Measurements from ENCODE around the gene EID2.

Gene EID2

DNA sequence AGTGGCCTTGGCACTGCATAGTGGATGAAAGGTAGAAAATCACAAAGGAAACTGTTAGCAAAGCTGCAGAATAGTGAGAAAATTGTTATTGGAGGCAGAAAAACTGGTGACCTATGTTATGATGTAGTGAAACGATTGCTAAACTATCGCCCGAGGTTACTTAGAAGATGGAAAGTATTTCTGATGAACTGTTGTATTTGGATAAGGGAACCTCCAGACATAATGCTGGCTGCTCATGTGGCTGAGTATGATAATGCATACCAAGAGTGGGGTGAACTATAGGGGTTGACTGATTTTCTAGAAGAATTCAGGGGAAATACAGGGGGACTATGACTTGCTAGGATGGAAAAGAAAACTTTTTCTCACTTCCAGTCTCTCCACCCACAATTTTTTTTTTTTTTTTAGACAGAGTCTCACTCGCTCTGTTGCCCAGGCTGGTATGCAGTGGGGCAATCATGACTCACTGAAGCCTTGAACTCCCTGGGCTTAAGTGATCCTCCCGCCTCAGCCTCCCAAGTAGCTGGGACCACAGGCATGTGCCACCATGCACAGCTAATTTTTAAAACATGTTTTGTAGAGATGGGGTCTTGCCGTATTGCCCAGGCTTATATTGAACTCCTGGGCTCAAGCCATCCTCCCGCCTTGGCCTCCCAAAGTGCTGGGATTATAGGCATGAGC lies 4.4 kb upstream of the EID2 start:
- TF ChIP-seq TCF12 (IDR thresholded peaks at IDR 0.05; ENCODE audit: low read depth) (no peak), TEAD4 (IDR thresholded peaks at IDR 0.05) (no peak), RAD21 (IDR thresholded peaks at IDR 0.05; ENCODE audit: low read depth) (no peak), FOXM1 (IDR thresholded peaks at IDR 0.05; ENCODE audit: borderline replicate concordance, low read depth) (no peak)
- TF ChIP-seq, protein P1, sequence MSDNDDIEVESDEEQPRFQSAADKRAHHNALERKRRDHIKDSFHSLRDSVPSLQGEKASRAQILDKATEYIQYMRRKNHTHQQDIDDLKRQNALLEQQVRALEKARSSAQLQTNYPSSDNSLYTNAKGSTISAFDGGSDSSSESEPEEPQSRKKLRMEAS (IDR thresholded peaks at IDR 0.05), result no peak
- TF ChIP-seq, protein P2, sequence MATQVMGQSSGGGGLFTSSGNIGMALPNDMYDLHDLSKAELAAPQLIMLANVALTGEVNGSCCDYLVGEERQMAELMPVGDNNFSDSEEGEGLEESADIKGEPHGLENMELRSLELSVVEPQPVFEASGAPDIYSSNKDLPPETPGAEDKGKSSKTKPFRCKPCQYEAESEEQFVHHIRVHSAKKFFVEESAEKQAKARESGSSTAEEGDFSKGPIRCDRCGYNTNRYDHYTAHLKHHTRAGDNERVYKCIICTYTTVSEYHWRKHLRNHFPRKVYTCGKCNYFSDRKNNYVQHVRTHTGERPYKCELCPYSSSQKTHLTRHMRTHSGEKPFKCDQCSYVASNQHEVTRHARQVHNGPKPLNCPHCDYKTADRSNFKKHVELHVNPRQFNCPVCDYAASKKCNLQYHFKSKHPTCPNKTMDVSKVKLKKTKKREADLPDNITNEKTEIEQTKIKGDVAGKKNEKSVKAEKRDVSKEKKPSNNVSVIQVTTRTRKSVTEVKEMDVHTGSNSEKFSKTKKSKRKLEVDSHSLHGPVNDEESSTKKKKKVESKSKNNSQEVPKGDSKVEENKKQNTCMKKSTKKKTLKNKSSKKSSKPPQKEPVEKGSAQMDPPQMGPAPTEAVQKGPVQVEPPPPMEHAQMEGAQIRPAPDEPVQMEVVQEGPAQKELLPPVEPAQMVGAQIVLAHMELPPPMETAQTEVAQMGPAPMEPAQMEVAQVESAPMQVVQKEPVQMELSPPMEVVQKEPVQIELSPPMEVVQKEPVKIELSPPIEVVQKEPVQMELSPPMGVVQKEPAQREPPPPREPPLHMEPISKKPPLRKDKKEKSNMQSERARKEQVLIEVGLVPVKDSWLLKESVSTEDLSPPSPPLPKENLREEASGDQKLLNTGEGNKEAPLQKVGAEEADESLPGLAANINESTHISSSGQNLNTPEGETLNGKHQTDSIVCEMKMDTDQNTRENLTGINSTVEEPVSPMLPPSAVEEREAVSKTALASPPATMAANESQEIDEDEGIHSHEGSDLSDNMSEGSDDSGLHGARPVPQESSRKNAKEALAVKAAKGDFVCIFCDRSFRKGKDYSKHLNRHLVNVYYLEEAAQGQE (IDR thresholded peaks at IDR 0.05; ENCODE audit: low read depth), result no peak

DNA sequence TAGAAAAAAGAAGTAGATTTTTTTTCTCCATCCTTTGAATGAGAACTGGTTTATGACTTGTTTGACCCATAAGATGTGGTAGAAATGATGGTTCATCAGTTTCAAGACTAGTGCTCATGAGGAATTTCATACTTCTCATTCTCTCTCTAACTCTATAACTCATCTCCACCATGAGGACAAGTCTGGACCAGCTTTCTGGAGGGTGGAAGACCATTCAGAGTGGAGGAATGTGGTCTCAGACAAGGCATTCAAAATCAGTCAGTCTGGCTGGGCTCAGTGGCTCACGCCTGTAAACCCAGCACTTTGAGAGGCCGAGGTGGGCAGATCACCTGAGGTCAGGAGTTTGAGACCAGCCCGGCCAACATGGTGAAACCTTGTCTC lies 3.5 kb upstream of the EID2 start:
- TF ChIP-seq CEBPB (IDR thresholded peaks at IDR 0.05), result no peak
- TF ChIP-seq, protein P1 (IDR thresholded peaks at IDR 0.05), result no peak
- TF ChIP-seq NFIC (IDR thresholded peaks at IDR 0.05), result no peak
- no peak for TF ChIP-seq EGR1 (IDR thresholded peaks at IDR 0.05)
- no peak for TF ChIP-seq TEAD4 (IDR thresholded peaks at IDR 0.05)
- TF ChIP-seq EP300 (IDR thresholded peaks at IDR 0.05; ENCODE audit: borderline replicate concordance), result no peak
- TF ChIP-seq YY1 (IDR thresholded peaks at IDR 0.05; ENCODE audit: low read depth), result no peak
- TF ChIP-seq CREB1 (IDR thresholded peaks at IDR 0.05; ENCODE audit: low read depth), result no peak
- TF ChIP-seq FOXM1 (IDR thresholded peaks at IDR 0.05; ENCODE audit: borderline replicate concordance, low read depth), result no peak
- no peak for TF ChIP-seq RAD21 (IDR thresholded peaks at IDR 0.05; ENCODE audit: low read depth)
- TF ChIP-seq, protein P3, sequence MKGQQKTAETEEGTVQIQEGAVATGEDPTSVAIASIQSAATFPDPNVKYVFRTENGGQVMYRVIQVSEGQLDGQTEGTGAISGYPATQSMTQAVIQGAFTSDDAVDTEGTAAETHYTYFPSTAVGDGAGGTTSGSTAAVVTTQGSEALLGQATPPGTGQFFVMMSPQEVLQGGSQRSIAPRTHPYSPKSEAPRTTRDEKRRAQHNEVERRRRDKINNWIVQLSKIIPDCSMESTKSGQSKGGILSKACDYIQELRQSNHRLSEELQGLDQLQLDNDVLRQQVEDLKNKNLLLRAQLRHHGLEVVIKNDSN (IDR thresholded peaks at IDR 0.05), result no peak
- TF ChIP-seq, protein P2 (IDR thresholded peaks at IDR 0.05; ENCODE audit: low read depth), result no peak
- no peak for TF ChIP-seq TCF12 (IDR thresholded peaks at IDR 0.05; ENCODE audit: low read depth)

DNA sequence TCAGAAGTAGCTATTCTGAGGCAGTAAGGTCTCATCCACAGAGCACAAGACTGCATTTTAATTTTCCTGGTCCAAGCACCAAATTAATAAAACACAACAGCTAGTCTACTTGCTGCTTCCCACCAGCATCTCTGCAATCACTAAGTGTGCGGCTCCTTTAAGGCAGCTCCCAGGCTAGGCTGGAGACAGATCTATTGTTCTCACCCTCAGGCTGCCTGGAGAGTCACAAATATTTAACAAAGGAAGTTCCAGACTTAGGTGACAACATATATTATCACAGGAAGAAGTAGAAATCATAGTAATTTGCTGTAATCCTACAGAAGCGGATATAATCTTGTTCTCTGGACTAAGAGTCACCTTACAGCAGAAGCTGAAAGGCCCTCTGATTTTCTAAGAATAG lies 2.2 kb upstream of the EID2 start:
- no peak for TF ChIP-seq RAD21 (IDR thresholded peaks at IDR 0.05; ENCODE audit: low read depth)
- TF ChIP-seq, protein P2 (IDR thresholded peaks at IDR 0.05; ENCODE audit: low read depth), result no peak
- TF ChIP-seq EP300 (IDR thresholded peaks at IDR 0.05; ENCODE audit: borderline replicate concordance), result no peak
- TF ChIP-seq ZBTB7A (IDR thresholded peaks at IDR 0.05; ENCODE audit: low read depth), result no peak
- no peak for TF ChIP-seq TCF12 (IDR thresholded peaks at IDR 0.05; ENCODE audit: low read depth)
- no peak for TF ChIP-seq TAF1 (IDR thresholded peaks at IDR 0.05; ENCODE audit: low read depth)
- no peak for TF ChIP-seq CEBPB (IDR thresholded peaks at IDR 0.05)
- TF ChIP-seq, protein P3 (IDR thresholded peaks at IDR 0.05), result no peak
- no peak for TF ChIP-seq EGR1 (IDR thresholded peaks at IDR 0.05)
- no peak for TF ChIP-seq FOXM1 (IDR thresholded peaks at IDR 0.05; ENCODE audit: borderline replicate concordance, low read depth)
- TF ChIP-seq NFIC (IDR thresholded peaks at IDR 0.05), result no peak
- no peak for TF ChIP-seq CREB1 (IDR thresholded peaks at IDR 0.05; ENCODE audit: low read depth)
- TF ChIP-seq, protein P1 (IDR thresholded peaks at IDR 0.05), result no peak
- no peak for TF ChIP-seq YY1 (IDR thresholded peaks at IDR 0.05; ENCODE audit: low read depth)
- no peak for TF ChIP-seq TEAD4 (IDR thresholded peaks at IDR 0.05)

DNA sequence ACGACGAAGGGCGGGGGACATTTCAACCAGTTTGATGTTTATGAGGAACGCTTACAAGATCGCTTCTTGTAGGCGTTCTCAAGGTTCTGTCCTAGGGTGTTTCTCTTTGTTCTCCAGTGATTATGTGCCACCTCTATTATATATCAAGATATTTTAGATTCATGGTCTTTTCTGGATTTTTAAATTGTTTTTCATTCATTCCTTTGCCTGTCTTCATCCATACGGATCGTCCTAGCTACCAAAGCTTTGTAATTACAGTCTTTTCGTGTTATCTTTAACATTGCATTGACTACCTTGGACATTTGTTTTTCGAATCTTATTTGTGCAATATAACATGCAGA lies 342 bp upstream of the EID2 start:
- no peak for TF ChIP-seq EP300 (IDR thresholded peaks at IDR 0.05; ENCODE audit: borderline replicate concordance)
- no peak for TF ChIP-seq YY1 (IDR thresholded peaks at IDR 0.05; ENCODE audit: low read depth)
- no peak for TF ChIP-seq RAD21 (IDR thresholded peaks at IDR 0.05; ENCODE audit: low read depth)
- TF ChIP-seq, protein P1 (IDR thresholded peaks at IDR 0.05), result no peak
